Adrenal gland (tissue), 5 donors: ENCODE data around the gene SLCO2A1.

ENCODE experiments used
- POLR2A ChIP-seq, 2 donors: fragments of 450-650 bp; IDR thresholded peaks; one replicate each; pipeline ENCODE4 v1.6.1; 2017; ENCODE audit warnings: antibody characterized with exemption in 2 of 2, mild to moderate bottlenecking in 2 of 2, moderate library complexity in 1 of 2
- TF ChIP-seq, protein P1 (sequence below), 6 experiments: fragments of 450-650 bp in 4 of 6; fragments of 200-600 bp in 2 of 6; sonication (generic) in 1 of 6; IDR thresholded peaks; 1 replicate in 5 of 6; 2 replicates in 1 of 6; pipeline versions ENCODE4 v1.5.1 to v1.8.0; 2016 to 2021; ENCODE audit warnings: antibody characterized with exemption in 6 of 6, mild to moderate bottlenecking in 2 of 6, moderate library complexity in 1 of 6
- donor health status: DM: no; HTN: no; CAD: no.

DNA sequence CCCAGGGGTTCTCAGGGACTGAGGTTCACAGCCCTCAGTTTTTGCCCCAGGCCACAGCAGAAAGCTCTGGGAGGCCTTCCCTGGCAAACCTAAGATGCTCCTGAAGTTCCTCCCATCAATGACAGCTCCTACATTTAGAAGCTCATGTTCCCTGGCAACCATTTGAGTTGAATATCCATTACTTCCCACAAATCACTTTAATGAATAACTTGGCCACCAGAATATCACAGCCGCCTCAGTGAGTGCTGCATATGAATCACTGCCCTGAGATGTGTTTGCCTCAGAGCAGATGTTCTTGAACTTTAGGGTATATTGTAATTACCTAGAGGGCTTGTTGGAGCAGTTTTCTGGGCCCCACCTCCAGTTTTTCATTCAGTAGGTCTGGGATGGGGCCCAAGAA, 27.4 kb downstream of the SLCO2A1 start:
- TF ChIP-seq, protein P1, sequence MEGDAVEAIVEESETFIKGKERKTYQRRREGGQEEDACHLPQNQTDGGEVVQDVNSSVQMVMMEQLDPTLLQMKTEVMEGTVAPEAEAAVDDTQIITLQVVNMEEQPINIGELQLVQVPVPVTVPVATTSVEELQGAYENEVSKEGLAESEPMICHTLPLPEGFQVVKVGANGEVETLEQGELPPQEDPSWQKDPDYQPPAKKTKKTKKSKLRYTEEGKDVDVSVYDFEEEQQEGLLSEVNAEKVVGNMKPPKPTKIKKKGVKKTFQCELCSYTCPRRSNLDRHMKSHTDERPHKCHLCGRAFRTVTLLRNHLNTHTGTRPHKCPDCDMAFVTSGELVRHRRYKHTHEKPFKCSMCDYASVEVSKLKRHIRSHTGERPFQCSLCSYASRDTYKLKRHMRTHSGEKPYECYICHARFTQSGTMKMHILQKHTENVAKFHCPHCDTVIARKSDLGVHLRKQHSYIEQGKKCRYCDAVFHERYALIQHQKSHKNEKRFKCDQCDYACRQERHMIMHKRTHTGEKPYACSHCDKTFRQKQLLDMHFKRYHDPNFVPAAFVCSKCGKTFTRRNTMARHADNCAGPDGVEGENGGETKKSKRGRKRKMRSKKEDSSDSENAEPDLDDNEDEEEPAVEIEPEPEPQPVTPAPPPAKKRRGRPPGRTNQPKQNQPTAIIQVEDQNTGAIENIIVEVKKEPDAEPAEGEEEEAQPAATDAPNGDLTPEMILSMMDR (IDR thresholded peaks at IDR 0.05): no peak
- TF ChIP-seq POLR2A (IDR thresholded peaks at IDR 0.05): no peak
